ENCODE measurements around the gene EYA2. TPM values are rescaled to one million over a fixed set of nuclear protein-coding genes. Genes with fewer than 3 reads are reported as not detected.

The EYA2 gene
- total and polyA plus RNA-seq, 12 donors = 0.54 to 2.2 (median 1.4) TPM

DNA sequence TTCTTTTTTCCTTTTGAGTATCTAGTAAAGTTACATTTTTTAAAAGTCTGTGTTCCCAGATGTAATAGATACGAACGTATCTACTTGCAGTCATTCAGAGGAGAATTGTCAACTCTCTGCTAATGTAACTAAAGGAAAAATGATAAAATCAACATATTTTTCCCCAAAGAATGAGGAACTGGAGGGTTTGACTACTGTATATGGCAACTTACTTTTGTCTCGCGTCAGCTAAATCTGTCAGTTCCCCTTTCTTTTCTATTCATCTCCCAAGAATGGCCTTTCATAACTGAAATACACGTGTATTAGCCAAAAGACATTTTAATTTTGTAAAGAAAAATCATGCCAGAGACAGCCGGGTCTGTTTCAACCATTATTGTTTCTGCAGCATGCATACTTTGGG, 5.4 kb downstream of the EYA2 start:
- TF ChIP-seq CTCF (IDR thresholded peaks at IDR 0.05) (no peak), POLR2A (IDR thresholded peaks at IDR 0.05) (no peak)
- H3K27me3 ChIP-seq = peaks cover 6% of the 10 kb centered on the region
- H3K4me3 ChIP-seq = no peak overlapping the region
- DNase-seq = no peak
- peaks cover 0 to 9% of the 10 kb centered on the region in 2 donors for H3K4me1 ChIP-seq (replicated peaks in 1 of 2)
- WGBS, 4 donors = 59 to 65% (median 61%) methylated on average over 6 of the region's 6 CpGs
- intact Hi-C loops (cut with DNase I) = no loop called here
- H3K36me3 ChIP-seq (replicated peaks in 1 of 2) = no peaks in the 10 kb centered on the region
- peak overlapping the region in 1 of 5 donors; percentile 38 for H3K27ac ChIP-seq
- no peaks in the 10 kb centered on the region for H3K9me3 ChIP-seq (replicated peaks in 1 of 3)

DNA sequence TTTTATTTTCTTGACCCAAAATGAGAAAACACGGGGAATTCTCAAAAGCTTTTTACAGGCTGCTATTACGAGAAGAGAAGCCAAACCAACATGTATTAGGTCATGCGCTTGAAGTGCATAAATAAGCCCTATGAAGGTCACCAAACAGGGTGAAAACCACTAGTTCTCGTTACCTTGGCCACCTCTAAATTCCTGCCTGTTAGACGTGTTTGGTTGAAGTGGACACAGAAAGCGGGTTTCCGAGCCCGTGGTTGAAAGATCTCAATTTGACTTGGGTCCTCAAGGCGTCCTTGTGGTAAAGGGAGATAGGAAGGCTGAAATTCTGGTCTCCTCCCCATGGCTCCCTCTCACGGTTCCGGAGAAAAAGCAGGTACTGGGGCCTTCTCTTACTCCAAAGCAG, 6.2 kb downstream of the EYA2 start:
- no peak overlapping the region for H3K27ac ChIP-seq

DNA sequence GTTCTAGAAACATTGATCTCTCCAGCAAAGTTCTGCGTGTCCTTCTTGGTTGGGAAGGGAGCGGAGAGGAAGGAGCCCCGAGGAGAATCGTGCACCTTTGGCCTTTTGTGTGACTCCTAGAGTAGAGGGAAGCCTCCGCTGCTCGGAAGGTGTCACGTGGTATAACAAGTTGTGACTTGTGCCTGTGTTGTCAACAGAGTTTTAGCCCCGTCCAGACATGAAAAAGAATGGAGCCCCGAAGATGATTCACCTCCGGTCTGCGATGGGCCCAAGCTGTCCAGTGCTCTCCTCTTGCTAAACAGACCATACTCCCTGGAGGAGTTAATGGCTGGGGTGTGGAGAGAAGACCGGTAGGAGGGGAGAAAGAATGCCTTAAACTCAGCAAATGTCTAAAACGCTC, 7.0 kb downstream of the EYA2 start:
- Histone ChIP-seq H3K4me1 (replicated peaks in 1 of 2) (peaks cover 0 to 9% of the 10 kb centered on the region in 2 donors), H3K27me3 (no peaks in the 10 kb centered on the region), H3K27ac (no peak overlapping the region), H3K36me3 (replicated peaks in 1 of 2) (no peaks in the 10 kb centered on the region), H3K4me3 (no peak overlapping the region), H3K9me3 (replicated peaks in 1 of 3) (no peaks in the 10 kb centered on the region)
- TF ChIP-seq CTCF (IDR thresholded peaks at IDR 0.05) (no peak), POLR2A (IDR thresholded peaks at IDR 0.05) (no peak)
- no peak for DNase-seq
- intact Hi-C loops (cut with DNase I) = no loop called here
- WGBS, 4 donors = 75 to 85% (median 80%) methylated on average over 13 of the region's 13 CpGs

More for the DNA sequence above, 6.2 kb downstream of the EYA2 start:
- H3K27me3 ChIP-seq = no peaks in the 10 kb centered on the region
- no peaks in the 10 kb centered on the region for H3K9me3 ChIP-seq (replicated peaks in 1 of 3)
- H3K4me3 ChIP-seq = no peak overlapping the region
- intact Hi-C loops (cut with DNase I) = no loop called here
- DNase-seq = no peak
- peaks cover 0 to 9% of the 10 kb centered on the region in 2 donors for H3K4me1 ChIP-seq (replicated peaks in 1 of 2)
- WGBS, 4 donors = 79 to 86% (median 81%) methylated on average over 11 of the region's 11 CpGs
- no peaks in the 10 kb centered on the region for H3K36me3 ChIP-seq (replicated peaks in 1 of 2)
- TF ChIP-seq CTCF (IDR thresholded peaks at IDR 0.05) (no peak), POLR2A (IDR thresholded peaks at IDR 0.05) (no peak)

DNA sequence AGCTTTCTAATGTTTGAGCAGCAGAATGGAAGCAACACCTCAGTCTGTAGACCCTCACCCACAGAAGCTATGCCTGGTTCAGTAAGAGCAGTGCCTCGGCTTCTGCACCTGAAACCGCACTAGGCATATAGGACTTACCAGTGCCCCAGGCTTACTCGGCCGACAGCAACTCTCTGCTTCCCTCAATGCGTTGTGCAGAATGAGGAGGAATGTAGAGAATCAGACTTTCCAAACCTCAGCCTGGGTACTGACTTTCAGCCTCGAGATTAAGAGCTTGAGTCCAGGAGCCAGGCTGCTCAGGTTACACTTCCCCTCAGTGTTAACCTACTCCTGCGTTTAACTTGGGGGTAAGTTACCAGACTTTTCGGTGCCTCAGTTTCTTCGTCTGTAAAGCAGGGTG, 8.6 kb downstream of the EYA2 start:
- WGBS, 4 donors = 65 to 81% (median 71%) methylated on average over 7 to 9 of the region's 9 CpGs
- no peaks in the 10 kb centered on the region for H3K9me3 ChIP-seq (replicated peaks in 1 of 3)
- intact Hi-C loops (cut with DNase I) = no loop called here
- no peak overlapping the region for H3K4me3 ChIP-seq
- TF ChIP-seq POLR2A (IDR thresholded peaks at IDR 0.05) (no peak), CTCF (IDR thresholded peaks at IDR 0.05) (no peak)
- DNase-seq = no peak
- no peaks in the 10 kb centered on the region for H3K36me3 ChIP-seq (replicated peaks in 1 of 2)
- no peak overlapping the region for H3K27ac ChIP-seq
- H3K27me3 ChIP-seq = no peaks in the 10 kb centered on the region
- H3K4me1 ChIP-seq (replicated peaks in 1 of 2) = peaks cover 0 to 9% of the 10 kb centered on the region in 2 donors

Data from adrenal gland (tissue), 12 donors.